Neuronal stem cell (in vitro differentiated cells): ENCODE data around the gene MARS1.
A peak's percentile ranks its signal among the peaks of the same experiment; 100 is the strongest.

ENCODE experiments used
- DNase-seq: peaks from one replicate; pipeline ENCODE4 v3.0.0-alpha.2; 2013; ENCODE audit warnings: low spot score
- H2AFZ ChIP-seq: one replicate; pipeline ENCODE4 v1.6.1; 2013; ENCODE audit warnings: mild to moderate bottlenecking, low read length, inconsistent platforms
- H2AK5ac ChIP-seq: 2 replicates; pipeline ENCODE4 v1.6.1; 2013; ENCODE audit warnings: low read depth, mild to moderate bottlenecking, inconsistent platforms, low read length, moderate library complexity, mixed read lengths
- H2BK120ac ChIP-seq: 2 replicates; pipeline ENCODE4 v1.6.1; 2013; ENCODE audit warnings: low read depth, mild to moderate bottlenecking, inconsistent platforms, low read length, moderate library complexity, mixed read lengths
- H2BK12ac ChIP-seq: one replicate; pipeline ENCODE4 v1.6.1; 2013; ENCODE audit warnings: low read length, inconsistent platforms
- H2BK15ac ChIP-seq: 2 replicates; pipeline ENCODE4 v1.6.1; 2013; ENCODE audit warnings: mild to moderate bottlenecking, low read length, inconsistent platforms, mixed read lengths
- H2BK5ac ChIP-seq: one replicate; pipeline ENCODE4 v1.6.1; 2013; ENCODE audit warnings: inconsistent platforms, mild to moderate bottlenecking, low read length, moderate library complexity
- H3K14ac ChIP-seq: one replicate; pipeline ENCODE4 v1.6.1; 2013; ENCODE audit warnings: low read length, inconsistent platforms
- H3K18ac ChIP-seq: 2 replicates; pipeline ENCODE4 v1.6.1; 2013; ENCODE audit warnings: low read length, inconsistent platforms
- H3K23ac ChIP-seq: 2 replicates; pipeline ENCODE4 v1.6.1; 2013; ENCODE audit warnings: low read depth, mild to moderate bottlenecking, mixed read lengths, low read length, inconsistent platforms; ENCODE audit not compliant: poor library complexity
- H3K27ac ChIP-seq: replicated peaks from 3 replicates; pipeline ENCODE4 v1.5.1; 2013; ENCODE audit warnings: low read length, inconsistent platforms
- H3K27me3 ChIP-seq, 3 experiments: 2 replicates each; pipeline ENCODE4 v1.6.1; 2013; ENCODE audit warnings: low read length in 3 of 3, mild to moderate bottlenecking in 2 of 3, inconsistent platforms in 1 of 3, low read depth in 1 of 3, mixed read lengths in 1 of 3, moderate library complexity in 1 of 3; ENCODE audit not compliant: control insufficient read depth in 3 of 3, insufficient read depth in 3 of 3
- H3K36me3 ChIP-seq, 2 donors: replicated peaks in 1 of 2; 2 replicates each; pipeline ENCODE4 v1.6.1; 2013; ENCODE audit warnings: low read length in 2 of 2; ENCODE audit not compliant: control insufficient read depth in 2 of 2, insufficient read depth in 2 of 2
- H3K4ac ChIP-seq: 2 replicates; pipeline ENCODE4 v1.6.1; 2013; ENCODE audit warnings: inconsistent platforms, mild to moderate bottlenecking, low read length, moderate library complexity
- H3K4me1 ChIP-seq, 2 donors: 1 replicate in 1 of 2; 2 replicates in 1 of 2; pipeline ENCODE4 v1.6.1; 2013; ENCODE audit warnings: low read length in 2 of 2, low read depth in 1 of 2; ENCODE audit not compliant: control insufficient read depth in 2 of 2, insufficient read depth in 1 of 2
- H3K4me2 ChIP-seq: one replicate; pipeline ENCODE4 v1.6.1; 2013; ENCODE audit warnings: mild to moderate bottlenecking, low read length, inconsistent platforms; ENCODE audit not compliant: insufficient read depth, poor library complexity, severe bottlenecking
- H3K4me3 ChIP-seq, 2 donors: 2 replicates each; pipeline ENCODE4 v1.5.1; 2013; ENCODE audit warnings: low read length in 2 of 2, mild to moderate bottlenecking in 2 of 2, inconsistent platforms in 1 of 2, moderate library complexity in 1 of 2
- H3K79me1 ChIP-seq: one replicate; pipeline ENCODE4 v1.6.1; 2013; ENCODE audit warnings: low read depth, mild to moderate bottlenecking, inconsistent platforms, low read length, moderate library complexity
- H3K9ac ChIP-seq: one replicate; pipeline ENCODE4 v1.6.1; 2013; ENCODE audit warnings: mild to moderate bottlenecking, low read depth, low read length, inconsistent platforms; ENCODE audit not compliant: poor library complexity
- H3K9me3 ChIP-seq, 2 donors: replicated peaks in 1 of 2; 2 replicates each; pipeline versions ENCODE3 to v1.6.1; 2013; ENCODE audit warnings: low read length in 2 of 2, mild to moderate bottlenecking in 2 of 2, inconsistent platforms in 1 of 2, low read depth in 1 of 2, mixed read lengths in 1 of 2, moderate library complexity in 1 of 2; ENCODE audit not compliant: control insufficient read depth in 2 of 2, insufficient read depth in 1 of 2
- H4K8ac ChIP-seq: one replicate; pipeline ENCODE4 v1.6.1; 2013; ENCODE audit warnings: low read depth, mild to moderate bottlenecking, inconsistent platforms, low read length, moderate library complexity
- H4K91ac ChIP-seq: one replicate; pipeline ENCODE4 v1.6.1; 2013; ENCODE audit warnings: low read length, low read depth, mild to moderate bottlenecking, inconsistent platforms; ENCODE audit not compliant: poor library complexity
- WGBS, 2 donors: extraction: QIAGEN DNeasy Blood & Tissue Kit; methylation state at CpG; one replicate each; pipeline ENCODE4 v1.1.7; 2013; ENCODE audit warnings: missing lambda C conversion rate in 2 of 2, mixed read lengths in 1 of 2; ENCODE audit not compliant: insufficient read length in 2 of 2, insufficient replicate concordance in 1 of 2; ENCODE audit errors: extremely low coverage in 2 of 2; 5-methylcytosine and 5-hydroxymethylcytosine counted together

MARS1 gene

GRCh38 chr12:57523706-57524614 lies 36.1 kb downstream of the MARS1 start:
- Histone ChIP-seq H2BK12ac (no peak overlapping the region), H3K36me3 (peaks cover 16 to 57% of the 10 kb centered on the region in 2 donors), H3K14ac (no peak overlapping the region), H3K27ac (peak overlapping the region; percentile 94), H4K8ac (no peak overlapping the region), H3K4me2 (peak overlapping the region; percentile 85), H3K9me3 (no peaks in the 10 kb centered on the region), H3K18ac (no peak overlapping the region), H3K27me3 (peaks cover 0 to 2% (median 0%) of the 10 kb centered on the region in 3 experiments), H3K4me3 (peak overlapping the region; percentile 67 to 79), H2BK15ac (no peak overlapping the region), H3K23ac (no peak overlapping the region), H2BK5ac (peak overlapping the region; percentile 27), H3K4ac (no peak overlapping the region), H4K91ac (no peak overlapping the region), H3K9ac (peak overlapping the region; percentile 94), H2AFZ (no peak overlapping the region), H3K79me1 (peaks cover 3% of the 10 kb centered on the region), H2AK5ac (no peak overlapping the region), H3K4me1 (peaks cover 25 to 30% of the 10 kb centered on the region in 2 donors), H2BK120ac (no peak overlapping the region)
- no CpG with 5 or more reads among the region's 14 CpGs for WGBS, 2 donors
- no peak for DNase-seq

GRCh38 chr12:57524814-57525614 lies 37.1 kb downstream of the MARS1 start:
- Histone ChIP-seq H2BK120ac (no peak overlapping the region), H2BK5ac (no peak overlapping the region), H3K79me1 (peaks cover 3% of the 10 kb centered on the region), H3K23ac (no peak overlapping the region), H4K91ac (no peak overlapping the region), H2AK5ac (no peak overlapping the region), H3K27ac (no peak overlapping the region), H2AFZ (no peak overlapping the region), H2BK12ac (no peak overlapping the region), H3K27me3 (no peaks in the 10 kb centered on the region), H3K36me3 (peaks cover 23 to 59% of the 10 kb centered on the region in 2 donors), H3K14ac (no peak overlapping the region), H3K4me2 (no peak overlapping the region), H3K9me3 (no peaks in the 10 kb centered on the region), H2BK15ac (no peak overlapping the region), H3K4me3 (peak overlapping the region in 1 of 2 donors; percentile 67), H4K8ac (no peak overlapping the region), H3K4ac (no peak overlapping the region), H3K18ac (no peak overlapping the region), H3K9ac (no peak overlapping the region), H3K4me1 (peaks cover 23 to 24% of the 10 kb centered on the region in 2 donors)
- no CpG with 5 or more reads among the region's 11 CpGs for WGBS, 2 donors
- DNase-seq: no peak

GRCh38 chr12:57525615-57526383 lies 37.9 kb downstream of the MARS1 start:
- H3K36me3 ChIP-seq: peaks cover 30 to 67% of the 10 kb centered on the region in 2 donors
- no peak overlapping the region for H2BK120ac ChIP-seq
- no peak overlapping the region for H3K27ac ChIP-seq
- H2BK12ac ChIP-seq: no peak overlapping the region
- H4K8ac ChIP-seq: no peak overlapping the region
- H3K4me2 ChIP-seq: no peak overlapping the region
- no peak overlapping the region for H3K14ac ChIP-seq
- no peak overlapping the region for H3K23ac ChIP-seq
- no peak overlapping the region for H2BK15ac ChIP-seq
- H3K27me3 ChIP-seq: no peaks in the 10 kb centered on the region
- no peak overlapping the region for H3K18ac ChIP-seq
- no peak overlapping the region for H3K4ac ChIP-seq
- H3K9ac ChIP-seq: no peak overlapping the region
- no peak overlapping the region for H4K91ac ChIP-seq
- no peaks in the 10 kb centered on the region for H3K9me3 ChIP-seq
- no peak overlapping the region for H2AFZ ChIP-seq
- no peak for DNase-seq
- no CpG with 5 or more reads among the region's 16 CpGs for WGBS, 2 donors
- no peak overlapping the region for H2AK5ac ChIP-seq
- no peak overlapping the region for H2BK5ac ChIP-seq
- H3K79me1 ChIP-seq: peaks cover 3% of the 10 kb centered on the region
- no peak overlapping the region for H3K4me3 ChIP-seq
- H3K4me1 ChIP-seq: peaks cover 23 to 24% of the 10 kb centered on the region in 2 donors
